ENCODE measurements around the gene VOPP1.
A peak's percentile ranks its signal among the peaks of the same experiment; 100 is the strongest.

The VOPP1 gene

GRCh38 chr7:55556492-55556891, 15.8 kb downstream of the VOPP1 start:
- Mint-ChIP-seq H3K27ac (peak overlapping the region; percentile 24), H3K9me3 (no peaks in the 10 kb centered on the region), H3K36me3 (ENCODE audit: low read depth) (peaks cover 76% of the 10 kb centered on the region), H3K27me3 (no peaks in the 10 kb centered on the region), H3K4me1 (ENCODE audit: low read depth) (peaks cover 92% of the 10 kb centered on the region), H3K4me3 (no peak overlapping the region)
- intact Hi-C loops (cut with micrococcal nuclease) = no loop called here

- intact Hi-C loops (cut with micrococcal nuclease) = no loop called here
- no peaks in the 10 kb centered on the region for H3K9me3 Mint-ChIP-seq
- peaks cover 92% of the 10 kb centered on the region for H3K4me1 Mint-ChIP-seq (ENCODE audit: low read depth)
- no peak overlapping the region for H3K4me3 Mint-ChIP-seq
- no peak overlapping the region for H3K27ac Mint-ChIP-seq
- no peaks in the 10 kb centered on the region for H3K27me3 Mint-ChIP-seq
- H3K36me3 Mint-ChIP-seq (ENCODE audit: low read depth) = peaks cover 74% of the 10 kb centered on the region
Measured at GRCh38 chr7:55556031-55556430, 16.3 kb downstream of the VOPP1 start.

DNA sequence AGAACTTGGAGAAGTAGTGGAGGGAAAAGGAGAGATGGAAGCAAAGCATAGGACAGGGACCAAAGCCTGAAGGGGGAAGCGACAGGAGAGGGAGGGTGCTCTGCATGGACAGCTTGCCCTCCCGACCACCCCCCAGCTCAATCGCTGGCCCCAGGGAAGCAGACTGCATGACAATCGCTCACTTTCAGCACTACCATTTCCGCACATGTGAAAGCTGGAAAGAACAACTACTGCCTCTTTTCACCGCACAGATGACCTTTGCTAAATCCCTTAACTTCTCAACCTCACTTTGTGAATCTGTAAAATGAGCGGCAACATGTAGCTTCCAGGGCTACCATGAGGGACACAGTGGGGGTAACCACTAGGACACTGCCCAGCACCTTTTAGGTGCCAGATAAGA, 17.1 kb downstream of the VOPP1 start:
- Mint-ChIP-seq H3K36me3 (ENCODE audit: low read depth) (peaks cover 65% of the 10 kb centered on the region), H3K4me1 (ENCODE audit: low read depth) (peaks cover 90% of the 10 kb centered on the region), H3K27ac (no peak overlapping the region), H3K27me3 (no peaks in the 10 kb centered on the region), H3K4me3 (no peak overlapping the region), H3K9me3 (no peaks in the 10 kb centered on the region)
- intact Hi-C loops (cut with micrococcal nuclease) = no loop called here

- no peaks in the 10 kb centered on the region for H3K9me3 Mint-ChIP-seq
- intact Hi-C loops (cut with micrococcal nuclease) = no loop called here
- H3K27me3 Mint-ChIP-seq = no peaks in the 10 kb centered on the region
- H3K4me1 Mint-ChIP-seq (ENCODE audit: low read depth) = peaks cover 88% of the 10 kb centered on the region
- H3K27ac Mint-ChIP-seq = peak overlapping the region; percentile 12
- peaks cover 59% of the 10 kb centered on the region for H3K36me3 Mint-ChIP-seq (ENCODE audit: low read depth)
- H3K4me3 Mint-ChIP-seq = no peak overlapping the region
Measured at GRCh38 chr7:55554038-55554437, 18.3 kb downstream of the VOPP1 start.

GRCh38 chr7:55553024-55553345, 19.3 kb downstream of the VOPP1 start:
- H3K36me3 Mint-ChIP-seq (ENCODE audit: low read depth) = peaks cover 63% of the 10 kb centered on the region
- no peaks in the 10 kb centered on the region for H3K9me3 Mint-ChIP-seq
- no peaks in the 10 kb centered on the region for H3K27me3 Mint-ChIP-seq
- peaks cover 90% of the 10 kb centered on the region for H3K4me1 Mint-ChIP-seq (ENCODE audit: low read depth)
- H3K27ac Mint-ChIP-seq = peak overlapping the region; percentile 54
- intact Hi-C loops (cut with micrococcal nuclease) = no loop called here
- no peak overlapping the region for H3K4me3 Mint-ChIP-seq

GRCh38 chr7:55552320-55553023, 19.8 kb downstream of the VOPP1 start:
- Mint-ChIP-seq H3K27ac (peak overlapping the region; percentile 54), H3K9me3 (no peaks in the 10 kb centered on the region), H3K4me3 (peak overlapping the region; percentile 27), H3K27me3 (no peaks in the 10 kb centered on the region), H3K4me1 (ENCODE audit: low read depth) (peaks cover 90% of the 10 kb centered on the region), H3K36me3 (ENCODE audit: low read depth) (peaks cover 68% of the 10 kb centered on the region)
- intact Hi-C loops (cut with micrococcal nuclease) = no loop called here

- Mint-ChIP-seq H3K9me3 (no peaks in the 10 kb centered on the region), H3K27ac (no peak overlapping the region), H3K4me1 (ENCODE audit: low read depth) (peaks cover 93% of the 10 kb centered on the region), H3K4me3 (no peak overlapping the region), H3K27me3 (no peaks in the 10 kb centered on the region), H3K36me3 (ENCODE audit: low read depth) (peaks cover 61% of the 10 kb centered on the region)
- intact Hi-C loops (cut with micrococcal nuclease) = no loop called here
Measured at GRCh38 chr7:55550841-55551537, 21.3 kb downstream of the VOPP1 start.

- intact Hi-C loops (cut with micrococcal nuclease) = no loop called here
- peaks cover 92% of the 10 kb centered on the region for H3K4me1 Mint-ChIP-seq (ENCODE audit: low read depth)
- H3K9me3 Mint-ChIP-seq = no peaks in the 10 kb centered on the region
- peaks cover 61% of the 10 kb centered on the region for H3K36me3 Mint-ChIP-seq (ENCODE audit: low read depth)
- H3K27me3 Mint-ChIP-seq = no peaks in the 10 kb centered on the region
- no peak overlapping the region for H3K4me3 Mint-ChIP-seq
- H3K27ac Mint-ChIP-seq = no peak overlapping the region
Measured at GRCh38 chr7:55550010-55550663, 22.2 kb downstream of the VOPP1 start.

DNA sequence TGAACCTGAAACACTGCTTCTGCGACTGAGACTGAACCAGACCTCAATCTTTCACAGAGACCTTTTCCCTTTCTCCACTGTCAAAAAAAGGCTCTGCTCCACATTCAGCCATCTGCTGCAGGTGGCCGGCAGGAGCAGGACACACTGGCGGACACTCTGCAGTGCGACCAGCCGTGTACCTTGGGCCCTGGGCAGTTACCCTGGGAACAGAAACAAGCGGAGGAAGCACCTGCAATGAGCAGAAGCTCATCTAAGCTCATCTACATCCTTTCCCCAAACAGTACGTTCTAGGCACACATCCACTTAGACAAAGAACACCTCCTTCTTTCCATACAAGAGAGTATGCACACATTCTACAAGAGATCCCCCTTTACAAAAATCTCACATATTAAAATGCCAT, 22.8 kb downstream of the VOPP1 start:
- H3K27me3 Mint-ChIP-seq = no peaks in the 10 kb centered on the region
- intact Hi-C loops (cut with micrococcal nuclease) = no loop called here
- no peak overlapping the region for H3K4me3 Mint-ChIP-seq
- H3K9me3 Mint-ChIP-seq = no peaks in the 10 kb centered on the region
- peaks cover 61% of the 10 kb centered on the region for H3K36me3 Mint-ChIP-seq (ENCODE audit: low read depth)
- no peak overlapping the region for H3K27ac Mint-ChIP-seq
- peaks cover 92% of the 10 kb centered on the region for H3K4me1 Mint-ChIP-seq (ENCODE audit: low read depth)

GRCh38 chr7:55548295-55548731, 24.0 kb downstream of the VOPP1 start:
- peaks cover 61% of the 10 kb centered on the region for H3K36me3 Mint-ChIP-seq (ENCODE audit: low read depth)
- H3K4me1 Mint-ChIP-seq (ENCODE audit: low read depth) = peaks cover 89% of the 10 kb centered on the region
- H3K4me3 Mint-ChIP-seq = no peak overlapping the region
- H3K9me3 Mint-ChIP-seq = no peaks in the 10 kb centered on the region
- intact Hi-C loops (cut with micrococcal nuclease) = no loop called here
- H3K27ac Mint-ChIP-seq = no peak overlapping the region
- no peaks in the 10 kb centered on the region for H3K27me3 Mint-ChIP-seq

- intact Hi-C loops (cut with micrococcal nuclease) = no loop called here
- H3K36me3 Mint-ChIP-seq (ENCODE audit: low read depth) = peaks cover 63% of the 10 kb centered on the region
- no peaks in the 10 kb centered on the region for H3K27me3 Mint-ChIP-seq
- H3K4me3 Mint-ChIP-seq = no peak overlapping the region
- peaks cover 83% of the 10 kb centered on the region for H3K4me1 Mint-ChIP-seq (ENCODE audit: low read depth)
- no peaks in the 10 kb centered on the region for H3K9me3 Mint-ChIP-seq
- peak overlapping the region; percentile 36 for H3K27ac Mint-ChIP-seq
Measured at GRCh38 chr7:55546814-55547213, 25.5 kb downstream of the VOPP1 start.

DNA sequence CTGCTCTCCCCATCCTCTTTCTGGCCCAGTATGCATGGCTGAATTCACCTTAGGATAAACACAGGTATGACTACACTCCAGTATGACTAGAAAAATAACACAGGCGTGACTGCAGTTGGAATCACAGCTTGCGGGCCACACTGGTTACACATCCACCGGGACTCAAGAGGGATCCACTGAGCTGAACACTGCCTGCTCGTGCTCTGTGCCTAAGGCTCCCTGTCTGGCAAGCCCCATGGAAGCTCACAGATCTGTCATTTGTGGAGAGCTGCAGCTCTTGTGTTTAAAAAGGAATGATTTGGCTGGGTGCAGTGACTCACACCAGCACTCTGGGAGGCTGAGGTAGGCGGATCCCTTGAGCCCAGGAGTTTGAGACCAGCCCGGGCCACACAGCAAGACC, 26.8 kb downstream of the VOPP1 start:
- Mint-ChIP-seq H3K27ac (peak overlapping the region; percentile 38), H3K4me1 (ENCODE audit: low read depth) (peaks cover 78% of the 10 kb centered on the region), H3K36me3 (ENCODE audit: low read depth) (peaks cover 60% of the 10 kb centered on the region), H3K4me3 (no peak overlapping the region), H3K27me3 (no peaks in the 10 kb centered on the region), H3K9me3 (no peaks in the 10 kb centered on the region)
- intact Hi-C loops (cut with micrococcal nuclease) = no loop called here

DNA sequence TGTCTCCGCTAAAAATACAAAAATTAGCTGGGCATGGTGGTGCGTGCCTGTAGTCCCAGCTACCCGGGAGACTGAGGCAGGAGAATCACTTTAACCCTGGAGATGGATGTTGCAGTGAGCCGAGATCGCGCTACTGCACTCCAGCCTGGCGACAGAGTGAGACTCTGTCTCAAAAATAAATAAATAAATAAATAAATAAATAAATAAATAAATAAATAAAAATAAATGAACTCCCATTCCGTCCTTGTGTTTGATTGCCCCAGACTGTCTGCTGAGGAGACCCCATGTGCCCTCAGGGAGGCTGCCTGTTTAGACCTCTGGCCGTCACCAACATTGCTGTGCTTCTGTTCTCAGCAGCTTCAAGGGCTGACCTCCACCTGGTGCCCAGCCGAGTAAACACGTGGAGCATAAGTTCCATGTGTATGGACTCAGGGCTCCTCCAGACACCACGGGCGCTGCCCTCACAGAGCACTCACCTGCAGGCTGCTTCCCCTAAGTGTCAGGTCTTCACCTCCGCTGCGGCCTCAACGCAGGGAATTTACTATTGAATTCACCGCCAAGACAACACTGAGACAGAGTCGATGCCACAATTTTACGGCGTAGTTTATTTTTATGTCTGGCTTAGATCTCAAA, 32.0 kb downstream of the VOPP1 start:
- Mint-ChIP-seq H3K9me3 (no peaks in the 10 kb centered on the region), H3K27ac (peak overlapping the region; percentile 98), H3K36me3 (ENCODE audit: low read depth) (peaks cover 79% of the 10 kb centered on the region), H3K27me3 (no peaks in the 10 kb centered on the region), H3K4me1 (ENCODE audit: low read depth) (peaks cover 82% of the 10 kb centered on the region), H3K4me3 (no peak overlapping the region)
- intact Hi-C loops (cut with micrococcal nuclease) = no loop called here

DNA sequence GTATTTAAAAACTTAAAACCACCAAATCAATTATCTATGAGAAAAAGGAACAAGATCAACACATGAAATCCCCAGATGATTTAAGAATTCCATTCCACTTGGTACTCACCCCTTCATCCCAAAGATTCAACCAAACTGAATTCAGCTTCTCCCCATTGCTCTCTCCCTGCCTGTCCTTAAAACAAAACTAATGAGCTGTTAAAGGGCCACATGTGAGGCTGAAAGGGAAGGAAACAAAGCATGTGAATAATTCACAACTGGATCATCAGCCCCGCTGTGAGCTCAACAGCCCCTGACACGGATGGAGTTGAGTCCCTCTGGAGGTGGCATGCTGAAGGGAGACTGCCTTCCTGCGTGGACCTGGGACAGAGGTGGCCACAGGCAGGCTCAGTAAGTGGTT, 32.9 kb downstream of the VOPP1 start:
- Mint-ChIP-seq H3K4me1 (ENCODE audit: low read depth) (peaks cover 83% of the 10 kb centered on the region), H3K4me3 (no peak overlapping the region), H3K36me3 (ENCODE audit: low read depth) (peaks cover 78% of the 10 kb centered on the region), H3K9me3 (no peaks in the 10 kb centered on the region), H3K27me3 (no peaks in the 10 kb centered on the region), H3K27ac (peak overlapping the region; percentile 98)
- intact Hi-C loops (cut with micrococcal nuclease) = no loop called here
